Measurements from ENCODE around the gene UGCG.
"Not testable (repeated sequence)": the region's sequence is repeated elsewhere in the genome, so short reads cannot be mapped to it uniquely, and the experiment has no call there.

Gene UGCG

GRCh38 chr9:111938427-111938800 is 41.8 kb downstream of the UGCG start:
- Mint-ChIP-seq H3K4me1 (ENCODE audit: low read depth) (peaks cover 17% of the 10 kb centered on the region), H3K9me3 (peaks cover 9% of the 10 kb centered on the region), H3K4me3 (peak overlapping the region; percentile 57), H3K27me3 (ENCODE audit: low read depth) (no peaks in the 10 kb centered on the region), H3K27ac (peak overlapping the region; percentile 44), H3K36me3 (ENCODE audit: low read depth) (peaks cover 29% of the 10 kb centered on the region)
- no peak for DNase-seq (ENCODE audit: low spot score)

- H3K36me3 Mint-ChIP-seq (ENCODE audit: low read depth), result peaks cover 26% of the 10 kb centered on the region
Measured at GRCh38 chr9:111939322-111939721, 42.7 kb downstream of the UGCG start.

GRCh38 chr9:111940697-111941096 is 44.1 kb downstream of the UGCG start:
- Mint-ChIP-seq H3K9me3 (peaks cover 9% of the 10 kb centered on the region), H3K4me3 (no peak overlapping the region), H3K36me3 (ENCODE audit: low read depth) (peaks cover 14% of the 10 kb centered on the region), H3K27ac (no peak overlapping the region), H3K27me3 (ENCODE audit: low read depth) (peaks cover 3% of the 10 kb centered on the region), H3K4me1 (ENCODE audit: low read depth) (peaks cover 23% of the 10 kb centered on the region)
- no peak for DNase-seq (ENCODE audit: low spot score)

More at GRCh38 chr9:111939322-111939721, 42.7 kb downstream of the UGCG start:
- Mint-ChIP-seq H3K4me3 (no peak overlapping the region), H3K9me3 (peaks cover 9% of the 10 kb centered on the region), H3K27me3 (ENCODE audit: low read depth) (no peaks in the 10 kb centered on the region), H3K27ac (peak overlapping the region; percentile 33), H3K4me1 (ENCODE audit: low read depth) (peaks cover 17% of the 10 kb centered on the region)
- DNase-seq (ENCODE audit: low spot score), result no peak

- peaks cover 4% of the 10 kb centered on the region for H3K9me3 Mint-ChIP-seq
- peaks cover 6% of the 10 kb centered on the region for H3K36me3 Mint-ChIP-seq (ENCODE audit: low read depth)
- DNase-seq (ENCODE audit: low spot score), result no peak
- no peak overlapping the region for H3K27ac Mint-ChIP-seq
- peaks cover 5% of the 10 kb centered on the region for H3K27me3 Mint-ChIP-seq (ENCODE audit: low read depth)
- no peak overlapping the region for H3K4me3 Mint-ChIP-seq
- peaks cover 13% of the 10 kb centered on the region for H3K4me1 Mint-ChIP-seq (ENCODE audit: low read depth)
Measured at GRCh38 chr9:111943200-111943599, 46.6 kb downstream of the UGCG start.

DNA sequence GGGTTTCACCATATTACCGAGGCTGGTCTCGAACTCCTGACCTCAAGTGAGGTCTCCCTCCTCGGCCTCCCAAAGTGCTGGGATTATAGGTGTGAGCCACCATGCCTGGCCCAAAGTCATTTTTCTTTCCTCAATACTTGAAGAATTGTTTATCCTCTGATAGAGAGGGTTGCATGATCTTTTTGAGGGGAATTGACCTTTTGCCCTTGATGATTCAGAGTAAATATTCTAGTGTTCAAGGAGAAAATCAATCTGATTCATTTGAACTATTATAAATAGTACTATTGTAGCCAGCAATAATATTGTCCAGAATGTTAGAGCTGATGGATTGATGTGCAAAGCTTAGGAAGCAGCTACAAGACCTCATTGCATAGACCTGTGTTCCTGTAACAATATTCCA is 47.1 kb downstream of the UGCG start:
- peaks cover 5% of the 10 kb centered on the region for H3K27me3 Mint-ChIP-seq (ENCODE audit: low read depth)
- peaks cover under 1% of the 10 kb centered on the region for H3K9me3 Mint-ChIP-seq
- H3K4me1 Mint-ChIP-seq (ENCODE audit: low read depth), result peaks cover 10% of the 10 kb centered on the region
- H3K27ac Mint-ChIP-seq, result no peak overlapping the region
- DNase-seq (ENCODE audit: low spot score), result no peak
- peaks cover 4% of the 10 kb centered on the region for H3K36me3 Mint-ChIP-seq (ENCODE audit: low read depth)
- no peak overlapping the region for H3K4me3 Mint-ChIP-seq

GRCh38 chr9:111944241-111944866 is 47.7 kb downstream of the UGCG start:
- no peak overlapping the region for H3K27ac Mint-ChIP-seq

DNA sequence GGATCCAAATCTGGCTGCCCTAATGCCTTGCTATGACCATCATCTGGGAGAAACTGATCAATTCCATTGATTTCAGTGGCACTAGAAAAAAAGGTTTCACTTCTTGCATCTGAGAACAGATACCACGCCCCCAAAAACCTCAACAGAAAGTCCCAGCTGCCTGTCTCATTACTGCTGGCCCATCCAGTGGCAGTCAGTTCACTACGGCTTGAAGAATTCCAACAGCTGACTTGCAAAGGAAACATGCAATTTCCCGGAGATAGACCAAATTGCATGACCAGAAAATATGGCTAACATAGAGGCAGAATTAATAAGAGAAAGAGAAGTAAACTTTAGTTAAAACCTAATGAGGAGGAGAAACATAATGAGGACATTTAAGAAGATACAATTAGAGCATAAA is 48.6 kb downstream of the UGCG start:
- Mint-ChIP-seq H3K27ac (no peak overlapping the region), H3K4me1 (ENCODE audit: low read depth) (peaks cover 6% of the 10 kb centered on the region), H3K9me3 (no peaks in the 10 kb centered on the region), H3K36me3 (ENCODE audit: low read depth) (no peaks in the 10 kb centered on the region), H3K27me3 (ENCODE audit: low read depth) (peaks cover 5% of the 10 kb centered on the region), H3K4me3 (no peak overlapping the region)
- peak; percentile 27 for DNase-seq (ENCODE audit: low spot score)

More at GRCh38 chr9:111944241-111944866, 47.7 kb downstream of the UGCG start:
- H3K4me3 Mint-ChIP-seq, result no peak overlapping the region
- DNase-seq (ENCODE audit: low spot score), result no peak
- peaks cover 5% of the 10 kb centered on the region for H3K27me3 Mint-ChIP-seq (ENCODE audit: low read depth)
- peaks cover 6% of the 10 kb centered on the region for H3K4me1 Mint-ChIP-seq (ENCODE audit: low read depth)
- H3K9me3 Mint-ChIP-seq, result no peaks in the 10 kb centered on the region
- no peaks in the 10 kb centered on the region for H3K36me3 Mint-ChIP-seq (ENCODE audit: low read depth)

DNA sequence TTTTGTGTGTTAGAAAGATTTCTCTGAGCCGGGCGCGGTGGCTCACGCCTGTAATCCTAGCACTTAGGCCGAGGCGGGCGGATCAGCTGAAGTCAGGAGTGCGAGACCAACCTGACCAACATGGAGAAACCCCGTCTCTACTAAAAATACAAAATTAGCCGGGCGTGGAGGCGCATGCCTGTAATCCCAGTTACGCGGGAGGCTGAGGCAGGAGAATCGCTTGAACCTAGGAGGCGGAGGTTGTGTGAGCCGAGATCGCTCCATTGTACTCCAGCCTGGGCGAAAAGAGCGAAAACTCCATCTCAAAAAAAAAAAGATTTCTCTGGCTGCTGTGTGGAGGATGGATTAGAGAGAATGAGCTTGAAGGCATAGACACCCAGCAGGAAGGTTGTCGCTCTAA is 51.5 kb downstream of the UGCG start:
- not testable (repeated sequence) for H3K4me3 Mint-ChIP-seq; H3K36me3 Mint-ChIP-seq (ENCODE audit: low read depth); DNase-seq (ENCODE audit: low spot score)

DNA sequence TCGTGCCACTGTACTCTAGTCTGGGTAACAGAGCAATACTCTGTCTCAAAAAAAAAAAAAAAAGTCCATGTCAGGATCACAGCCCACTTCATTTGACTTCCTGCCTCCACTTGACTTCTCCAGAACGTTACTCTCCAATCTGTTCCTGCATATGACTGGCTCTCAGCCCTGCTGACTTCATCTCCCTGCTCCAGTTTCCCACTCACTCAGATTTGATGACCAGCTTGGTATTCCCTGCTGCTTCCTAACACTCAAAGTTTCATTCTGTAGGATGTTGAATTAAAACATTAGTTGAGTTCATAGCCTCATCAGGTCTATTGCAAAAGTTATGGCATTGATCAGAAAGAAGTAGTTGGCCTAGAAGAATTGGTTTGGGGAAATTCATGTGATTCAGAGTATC is 52.3 kb downstream of the UGCG start:
- no peaks in the 10 kb centered on the region for H3K36me3 Mint-ChIP-seq (ENCODE audit: low read depth)
- no peak overlapping the region for H3K27ac Mint-ChIP-seq
- H3K4me3 Mint-ChIP-seq, result no peak overlapping the region
- H3K4me1 Mint-ChIP-seq (ENCODE audit: low read depth), result peaks cover 6% of the 10 kb centered on the region
- no peaks in the 10 kb centered on the region for H3K9me3 Mint-ChIP-seq
- peaks cover 5% of the 10 kb centered on the region for H3K27me3 Mint-ChIP-seq (ENCODE audit: low read depth)
- no peak for DNase-seq (ENCODE audit: low spot score)

More for the DNA sequence above, 51.5 kb downstream of the UGCG start:
- not testable (repeated sequence) for H3K9me3 Mint-ChIP-seq; H3K4me1 Mint-ChIP-seq (ENCODE audit: low read depth); H3K27me3 Mint-ChIP-seq (ENCODE audit: low read depth); H3K27ac Mint-ChIP-seq

- Mint-ChIP-seq H3K9me3 (no peaks in the 10 kb centered on the region), H3K36me3 (ENCODE audit: low read depth) (no peaks in the 10 kb centered on the region), H3K27ac (no peak overlapping the region), H3K4me3 (no peak overlapping the region), H3K27me3 (ENCODE audit: low read depth) (peaks cover 5% of the 10 kb centered on the region), H3K4me1 (ENCODE audit: low read depth) (peaks cover 6% of the 10 kb centered on the region)
- no peak for DNase-seq (ENCODE audit: low spot score)
Measured at GRCh38 chr9:111949919-111950318, 53.3 kb downstream of the UGCG start.

GRCh38 chr9:111952559-111952958 is 55.9 kb downstream of the UGCG start:
- H3K9me3 Mint-ChIP-seq, result no peaks in the 10 kb centered on the region
- H3K4me3 Mint-ChIP-seq, result no peak overlapping the region
- DNase-seq (ENCODE audit: low spot score), result no peak
- no peak overlapping the region for H3K27ac Mint-ChIP-seq
- peaks cover under 1% of the 10 kb centered on the region for H3K4me1 Mint-ChIP-seq (ENCODE audit: low read depth)
- H3K36me3 Mint-ChIP-seq (ENCODE audit: low read depth), result no peaks in the 10 kb centered on the region
- H3K27me3 Mint-ChIP-seq (ENCODE audit: low read depth), result peaks cover 4% of the 10 kb centered on the region

DNA sequence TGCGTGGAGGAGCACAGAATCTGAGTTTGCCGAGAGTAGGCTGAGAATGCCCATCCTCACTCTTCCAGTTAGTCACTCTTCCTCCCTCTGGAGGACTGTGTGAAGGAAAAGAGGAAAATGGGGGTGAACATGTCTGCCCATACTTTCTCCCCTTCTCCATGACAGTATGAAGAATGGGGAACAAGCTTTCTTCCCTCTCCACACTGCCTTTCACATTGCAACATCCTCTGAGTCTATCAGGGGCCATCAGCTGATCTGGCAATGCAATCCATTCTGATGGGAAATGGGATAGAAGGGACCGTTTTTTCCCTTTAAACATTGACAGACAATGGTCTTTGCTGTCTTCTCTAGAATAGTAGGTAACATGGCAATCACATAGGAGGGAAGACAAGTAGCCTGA is 56.8 kb downstream of the UGCG start:
- no peak overlapping the region for H3K4me3 Mint-ChIP-seq
- H3K36me3 Mint-ChIP-seq (ENCODE audit: low read depth), result no peaks in the 10 kb centered on the region
- H3K9me3 Mint-ChIP-seq, result no peaks in the 10 kb centered on the region
- DNase-seq (ENCODE audit: low spot score), result no peak
- no peak overlapping the region for H3K27ac Mint-ChIP-seq
- peaks cover 7% of the 10 kb centered on the region for H3K27me3 Mint-ChIP-seq (ENCODE audit: low read depth)
- H3K4me1 Mint-ChIP-seq (ENCODE audit: low read depth), result peaks cover 8% of the 10 kb centered on the region

DNA sequence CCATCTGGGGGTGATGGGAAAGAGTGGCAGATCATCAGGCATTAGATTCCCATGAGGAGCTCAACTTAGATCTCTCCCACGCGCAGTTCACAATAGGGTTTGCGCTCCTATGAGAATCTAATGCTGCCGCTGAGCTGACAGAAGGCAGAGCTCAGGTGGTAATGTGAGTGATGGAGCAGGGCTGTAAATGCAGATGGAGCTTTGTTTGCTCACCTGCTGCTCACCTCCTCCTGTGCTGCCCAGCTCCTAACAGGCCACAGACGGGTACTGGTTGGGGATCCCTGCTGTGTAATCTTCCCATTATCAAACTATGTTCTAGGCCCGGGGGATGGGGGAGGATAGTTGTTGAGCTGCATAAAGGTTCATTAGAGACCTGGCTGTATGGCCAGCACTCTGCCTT is 58.4 kb downstream of the UGCG start:
- no peak overlapping the region for H3K27ac Mint-ChIP-seq
- H3K4me1 Mint-ChIP-seq (ENCODE audit: low read depth), result peaks cover 8% of the 10 kb centered on the region
- H3K27me3 Mint-ChIP-seq (ENCODE audit: low read depth), result peaks cover 15% of the 10 kb centered on the region
- no peaks in the 10 kb centered on the region for H3K9me3 Mint-ChIP-seq
- H3K4me3 Mint-ChIP-seq, result no peak overlapping the region
- no peak for DNase-seq (ENCODE audit: low spot score)
- H3K36me3 Mint-ChIP-seq (ENCODE audit: low read depth), result no peaks in the 10 kb centered on the region

DNA sequence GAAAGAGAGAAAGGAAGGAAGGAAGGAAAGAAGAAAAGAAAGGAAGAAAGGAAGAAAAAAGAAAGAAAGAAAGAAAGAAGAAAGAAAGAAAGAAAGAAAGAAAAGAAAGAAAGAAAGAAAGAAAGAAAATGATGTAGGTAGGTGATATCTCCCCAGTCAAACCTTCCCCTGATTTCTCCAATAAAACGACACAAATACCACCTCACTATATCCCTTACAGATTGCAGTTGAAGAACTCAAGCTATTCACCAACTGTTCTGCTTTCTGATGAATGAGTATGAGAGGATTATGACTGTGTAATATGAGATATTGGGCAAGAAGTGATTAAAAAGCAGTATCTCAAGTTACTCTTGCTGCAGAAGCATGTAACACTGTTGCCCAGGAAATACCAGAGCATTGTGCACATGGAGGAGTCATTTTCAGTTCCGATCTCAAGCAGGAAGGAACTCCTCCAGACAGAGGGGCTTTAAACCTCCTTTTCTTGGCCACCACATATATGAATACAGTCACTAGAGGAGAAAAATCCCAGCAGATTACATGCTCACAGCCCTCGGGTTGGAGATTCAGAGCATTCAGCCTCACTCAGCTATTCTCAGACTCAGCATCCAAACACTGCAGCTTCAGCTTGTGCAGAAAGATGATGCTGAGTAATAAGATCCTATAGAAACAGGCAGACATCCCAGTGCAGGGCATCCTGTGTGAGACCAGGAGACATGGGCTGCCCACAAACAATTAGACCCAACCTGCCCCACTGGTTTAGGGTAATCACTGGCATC is 61.4 kb downstream of the UGCG start:
- peak; percentile 10 for DNase-seq (ENCODE audit: low spot score)
- H3K9me3 Mint-ChIP-seq, result no peaks in the 10 kb centered on the region
- no peaks in the 10 kb centered on the region for H3K36me3 Mint-ChIP-seq (ENCODE audit: low read depth)
- H3K4me3 Mint-ChIP-seq, result peak overlapping the region; percentile 63
- no peak overlapping the region for H3K27ac Mint-ChIP-seq
- H3K4me1 Mint-ChIP-seq (ENCODE audit: low read depth), result peaks cover 8% of the 10 kb centered on the region
- peaks cover 20% of the 10 kb centered on the region for H3K27me3 Mint-ChIP-seq (ENCODE audit: low read depth)
